GM12872 (cell line): ENCODE results near the gene STIM1.

Experiments
- CTCF ChIP-seq: IDR thresholded peaks from 3 replicates; pipeline ENCODE4 v1.5.1; 2011; ENCODE audit warnings: low read depth, mild to moderate bottlenecking, low read length, moderate library complexity; ENCODE audit not compliant: insufficient read depth

The STIM1 gene

GRCh38 chr11:3911908-3912505, 56.5 kb downstream of the STIM1 start:
- no peak for TF ChIP-seq CTCF

GRCh38 chr11:3913921-3914320, 58.5 kb downstream of the STIM1 start:
- TF ChIP-seq CTCF = no peak

- no peak for TF ChIP-seq CTCF
These were observed 59.3 kb downstream of the STIM1 start for GRCh38 chr11:3914805-3915204.

GRCh38 chr11:3916962-3917361, 61.5 kb downstream of the STIM1 start:
- TF ChIP-seq CTCF = no peak

GRCh38 chr11:3920148-3920852, 64.8 kb downstream of the STIM1 start:
- TF ChIP-seq CTCF = no peak

- TF ChIP-seq CTCF = no peak
These were observed 66.6 kb downstream of the STIM1 start for GRCh38 chr11:3922056-3922455.

- TF ChIP-seq CTCF = no peak
These were observed 70.0 kb downstream of the STIM1 start for GRCh38 chr11:3925513-3925912.
